ENCODE measurements around the gene PEX16.
A peak's percentile ranks its signal among the peaks of the same experiment; 100 is the strongest.

Gene PEX16

DNA sequence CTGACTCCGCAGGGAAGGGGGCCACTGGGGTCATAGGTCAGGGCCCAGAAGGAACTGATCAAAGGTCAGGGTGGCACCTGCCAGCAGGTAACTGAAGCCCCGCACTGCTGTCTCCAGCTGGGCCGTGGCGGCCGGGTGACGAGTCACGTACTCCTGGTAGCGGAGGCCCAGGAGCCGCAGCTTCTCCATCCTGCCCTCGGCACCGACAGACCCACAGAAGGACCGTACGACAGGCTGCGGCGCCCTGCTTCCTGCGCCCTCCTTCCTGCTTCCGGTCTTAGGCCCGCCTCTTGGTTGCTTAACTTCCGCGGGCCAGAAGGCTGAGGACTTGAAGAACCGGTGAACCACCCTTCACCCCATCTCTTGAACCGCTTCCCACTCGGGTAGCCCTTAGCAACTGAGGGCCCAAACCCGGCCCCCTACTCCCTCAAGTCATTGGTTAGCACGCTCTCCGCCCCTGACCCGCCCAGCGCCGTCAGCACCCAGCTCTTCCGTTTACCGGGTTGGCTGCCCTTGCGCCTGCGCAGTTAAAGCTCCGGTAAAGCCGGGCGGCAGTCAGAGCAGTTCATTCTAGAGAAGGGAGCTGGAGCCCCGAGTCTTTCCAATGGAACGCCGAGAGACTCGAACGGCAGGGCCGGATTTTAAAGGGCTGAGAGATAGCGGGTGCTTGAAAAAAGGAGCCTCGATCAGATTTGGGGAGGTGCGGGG, at the start of gene PEX16:
TSS of gene PEX16 (minus strand) at position 255 of the 708 bp plus-strand sequence. CDS start at position 189, 66 bp downstream.
- DNase-seq, result peak; percentile 98

- DNase-seq, result peak; percentile 76
These were observed 47.3 kb upstream of the PEX16 start for GRCh38 chr11:45964911-45965389.

- DNase-seq, result no peak
These were observed 44.1 kb upstream of the PEX16 start for GRCh38 chr11:45961751-45962240.

DNA sequence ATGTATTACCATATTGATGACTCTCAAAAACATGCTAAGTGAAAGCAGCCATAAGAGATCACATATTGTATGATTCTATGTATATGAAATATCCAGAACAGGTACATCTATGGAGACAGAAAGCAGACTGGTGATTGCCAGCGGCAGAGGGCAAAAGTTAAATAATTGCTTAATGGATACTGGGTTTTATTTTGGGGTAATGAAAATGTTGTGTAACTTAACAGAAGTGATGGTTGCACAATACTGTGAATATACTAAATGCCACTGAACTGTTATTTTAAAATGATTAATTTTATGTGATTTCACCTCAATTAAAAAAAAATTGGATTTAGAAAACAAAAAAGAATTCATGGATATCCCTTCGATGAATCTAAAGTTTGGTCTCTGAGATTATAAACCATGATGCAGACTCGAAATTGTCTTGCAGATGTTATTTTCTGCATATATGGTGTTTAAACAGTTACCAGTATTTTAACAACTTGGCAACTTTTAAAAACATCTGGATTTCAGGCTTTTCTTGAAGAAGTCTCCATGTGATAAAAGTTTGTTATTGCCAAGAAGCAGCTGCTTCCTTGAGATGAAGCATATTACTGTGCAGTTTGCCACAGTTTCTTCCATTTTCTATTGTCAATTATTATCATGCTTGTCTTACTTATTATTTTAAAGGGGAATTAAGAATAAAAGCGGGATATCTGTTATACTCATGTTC, 42.9 kb upstream of the PEX16 start:
- DNase-seq, result no peak

- DNase-seq, result no peak
These were observed 42.2 kb upstream of the PEX16 start for GRCh38 chr11:45959851-45960250.

GRCh38 chr11:45949992-45950407, 32.3 kb upstream of the PEX16 start:
- no peak for DNase-seq

- no peak for DNase-seq
These were observed 30.7 kb upstream of the PEX16 start for GRCh38 chr11:45948356-45948755.

DNA sequence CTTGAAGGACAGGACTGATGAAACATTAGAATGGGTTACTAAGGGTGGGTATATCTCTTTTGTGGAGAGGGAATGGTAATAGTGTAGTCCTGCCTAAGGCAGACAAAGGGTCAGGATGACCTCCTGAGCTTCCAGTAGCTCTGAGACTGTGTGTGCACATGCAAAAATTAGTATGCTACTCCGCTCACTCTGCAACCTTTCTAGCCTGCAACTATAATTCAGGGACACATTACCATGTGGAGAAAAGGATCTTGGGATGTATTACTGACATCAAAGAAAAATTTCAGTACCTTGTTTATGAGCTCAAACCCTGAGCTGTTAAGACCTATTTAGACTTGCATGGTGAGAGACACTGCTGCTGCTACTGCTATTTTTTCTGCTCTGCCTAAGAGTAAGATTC, 30.2 kb upstream of the PEX16 start:
- DNase-seq, result no peak

DNA sequence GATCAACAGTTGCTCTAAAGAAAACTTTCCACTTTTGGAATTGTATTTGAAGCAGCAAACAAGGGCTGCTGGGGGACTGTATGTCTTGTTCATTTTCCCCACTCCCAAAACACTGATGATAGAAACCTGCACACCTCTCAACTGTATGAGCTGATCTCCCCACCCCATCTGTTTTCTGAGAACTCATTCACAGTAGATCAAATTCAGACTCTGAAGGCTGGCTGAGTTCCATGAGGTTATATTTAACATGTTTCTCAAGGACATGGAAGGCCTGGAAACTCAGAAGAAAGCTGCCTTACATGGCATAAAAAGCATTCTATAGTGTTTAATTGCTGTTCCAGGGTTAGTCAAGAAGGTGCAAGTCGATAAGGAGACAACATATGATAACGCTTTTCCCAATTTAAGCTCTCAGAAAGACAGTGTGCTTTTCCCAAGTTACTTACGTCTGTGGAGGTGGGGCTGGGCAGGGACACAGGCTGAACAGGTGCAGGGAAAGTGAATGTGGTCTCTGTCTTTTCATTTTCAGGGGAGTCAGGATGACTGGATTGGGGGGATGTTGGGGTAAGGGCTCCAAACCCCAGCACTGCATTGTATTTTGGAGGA, 27.8 kb upstream of the PEX16 start:
- DNase-seq, result no peak

DNA sequence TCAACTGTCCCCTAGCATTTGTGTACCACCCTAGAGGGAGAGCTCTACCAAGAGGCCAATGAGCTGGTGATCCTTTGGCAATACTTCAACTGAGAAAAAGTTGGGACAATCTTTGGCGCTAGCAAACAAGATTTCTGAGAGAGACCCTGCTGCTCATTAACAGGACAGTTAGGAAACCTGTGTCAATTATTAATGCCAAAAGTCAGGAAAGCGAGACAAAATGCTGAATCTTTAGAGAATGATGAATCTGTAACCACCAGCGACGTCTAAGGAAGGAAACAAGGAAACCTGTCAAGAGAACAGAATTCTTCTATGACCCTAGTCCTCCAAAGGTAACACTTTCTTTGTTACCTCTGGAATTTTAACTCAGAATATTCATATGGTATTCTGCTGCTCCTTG, 24.7 kb upstream of the PEX16 start:
- no peak for DNase-seq

DNA sequence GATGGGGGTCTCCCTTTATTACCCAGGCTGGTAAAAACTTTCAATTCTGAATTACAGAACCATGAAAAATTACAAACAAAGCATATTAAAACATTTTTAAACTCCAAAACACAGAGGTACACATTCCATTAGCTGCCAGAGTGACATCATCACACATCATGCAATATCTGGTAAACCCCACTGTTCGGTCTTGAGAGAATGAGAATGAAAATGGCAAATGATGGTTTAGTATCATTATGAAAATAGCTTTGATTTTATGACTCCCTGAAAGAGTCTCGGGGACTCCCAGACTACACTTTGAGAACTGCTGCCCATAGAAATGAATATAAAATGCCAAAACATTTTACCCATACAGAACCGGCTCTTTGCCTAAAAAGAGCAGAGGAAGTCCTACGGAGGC, 23.6 kb upstream of the PEX16 start:
- no peak for DNase-seq

DNA sequence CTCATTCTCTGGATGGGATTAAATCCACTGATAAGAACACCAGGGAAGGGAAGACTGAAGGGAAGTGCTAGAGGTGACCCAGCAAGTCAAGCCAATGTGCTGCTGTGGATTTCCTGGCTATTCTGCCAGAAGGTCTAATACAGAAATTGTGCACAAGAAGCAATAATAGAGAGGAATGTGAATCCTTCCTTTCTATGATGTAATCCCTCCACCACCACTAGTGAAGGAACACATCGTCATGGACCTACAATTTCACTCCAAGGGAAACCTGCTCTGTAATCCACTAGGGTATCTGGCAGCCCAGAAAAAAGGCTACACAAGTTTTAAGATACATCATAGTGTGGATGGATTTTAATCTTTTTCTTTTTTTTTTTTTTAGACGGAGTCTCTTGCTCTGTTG, 22.2 kb upstream of the PEX16 start:
- DNase-seq, result no peak

GRCh38 chr11:45937916-45938315, 20.2 kb upstream of the PEX16 start:
- DNase-seq, result no peak

DNA sequence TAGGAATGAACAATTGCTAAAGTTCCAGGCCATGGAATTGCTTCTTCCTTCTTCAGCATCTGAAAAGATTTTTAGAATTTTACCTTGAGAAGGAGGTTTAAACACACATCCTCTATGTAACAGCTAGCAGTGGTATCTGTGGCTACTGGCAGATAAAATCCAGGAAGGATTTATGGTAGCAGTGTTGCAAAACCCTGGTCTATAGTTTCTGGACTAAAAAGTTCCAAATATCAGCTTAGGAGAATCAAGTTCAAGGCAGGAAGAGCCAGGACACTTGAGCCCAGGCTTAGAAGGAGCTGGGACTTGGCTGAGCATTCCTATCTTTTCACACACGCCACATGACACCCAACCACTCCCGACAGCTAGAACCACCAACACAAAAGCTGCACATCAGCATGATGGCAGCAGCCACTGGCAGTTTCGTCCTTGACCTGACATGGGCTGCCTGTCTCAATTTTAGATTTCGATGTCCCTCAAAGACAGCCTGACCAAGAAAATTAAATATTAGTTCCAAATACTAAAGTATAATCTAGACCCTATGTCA, 18.9 kb upstream of the PEX16 start:
- DNase-seq, result no peak

DNA sequence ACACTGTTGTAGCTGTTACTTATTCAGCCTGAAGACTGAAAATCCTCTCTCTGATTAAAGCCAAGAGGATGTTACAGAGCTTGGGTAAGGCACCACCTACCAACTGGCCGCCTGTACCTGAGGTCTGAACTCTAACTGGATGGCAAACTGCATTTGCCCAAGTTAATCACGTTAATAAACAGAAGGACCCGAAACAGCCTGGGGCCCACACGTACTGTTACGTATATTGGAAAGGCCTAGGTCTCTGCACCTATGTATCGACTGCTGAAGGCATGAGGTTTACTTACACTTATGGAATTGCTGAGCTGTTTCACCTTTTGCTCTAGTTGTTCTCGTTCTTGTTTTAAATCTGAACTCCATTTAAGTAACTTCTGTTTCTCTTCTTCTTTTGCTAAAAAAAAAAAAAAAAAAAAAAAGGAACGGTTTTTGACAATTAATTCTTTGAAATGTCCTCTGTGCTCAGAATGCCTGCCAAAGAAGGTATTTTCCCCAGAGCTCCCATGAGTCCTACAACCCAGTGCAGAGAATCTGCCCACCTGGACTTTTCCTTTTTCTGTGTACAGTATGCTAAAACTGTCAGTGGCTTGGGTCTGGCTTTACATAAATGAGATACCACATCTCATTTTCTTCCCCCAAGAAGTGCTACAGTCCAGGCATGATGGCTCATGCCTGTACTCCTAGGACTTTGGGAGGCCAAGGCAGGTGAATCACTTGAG, 17.8 kb upstream of the PEX16 start:
- DNase-seq, result no peak

DNA sequence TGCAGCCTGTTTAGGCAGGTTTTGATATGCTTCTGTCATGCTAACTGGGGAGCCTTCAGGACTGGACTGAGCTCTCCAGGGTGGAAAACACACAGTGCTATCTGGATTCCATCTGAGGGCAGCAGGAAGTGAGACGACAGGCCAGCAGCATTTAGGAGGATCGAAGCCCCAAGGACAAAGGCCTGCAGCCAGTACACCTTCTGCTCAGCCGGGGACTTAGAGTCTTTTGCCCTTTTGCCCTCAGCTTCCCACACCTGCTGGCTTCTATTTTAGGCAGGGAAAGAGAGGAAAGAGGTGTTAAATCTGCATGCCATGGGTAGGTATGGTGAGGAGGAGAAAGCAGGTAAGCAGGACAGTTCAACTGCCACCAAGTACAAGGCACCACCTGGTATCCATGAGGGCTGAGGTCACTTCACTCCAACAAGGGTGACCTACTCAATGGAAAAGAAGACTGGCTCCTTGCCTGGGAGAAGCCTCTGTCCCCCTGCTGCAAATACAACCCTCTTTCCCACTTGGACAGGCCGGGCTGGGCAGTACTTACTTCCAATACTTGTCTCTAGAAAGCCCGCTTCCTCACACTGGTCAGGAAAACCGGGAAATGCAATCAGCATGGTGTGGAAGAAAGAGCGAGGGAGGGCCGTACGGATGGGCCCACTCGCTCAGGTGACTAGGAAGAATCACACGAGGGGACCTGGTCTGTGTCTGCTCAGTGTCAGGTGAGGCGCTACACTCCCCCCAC, 17.1 kb upstream of the PEX16 start:
- no peak for DNase-seq

DNA sequence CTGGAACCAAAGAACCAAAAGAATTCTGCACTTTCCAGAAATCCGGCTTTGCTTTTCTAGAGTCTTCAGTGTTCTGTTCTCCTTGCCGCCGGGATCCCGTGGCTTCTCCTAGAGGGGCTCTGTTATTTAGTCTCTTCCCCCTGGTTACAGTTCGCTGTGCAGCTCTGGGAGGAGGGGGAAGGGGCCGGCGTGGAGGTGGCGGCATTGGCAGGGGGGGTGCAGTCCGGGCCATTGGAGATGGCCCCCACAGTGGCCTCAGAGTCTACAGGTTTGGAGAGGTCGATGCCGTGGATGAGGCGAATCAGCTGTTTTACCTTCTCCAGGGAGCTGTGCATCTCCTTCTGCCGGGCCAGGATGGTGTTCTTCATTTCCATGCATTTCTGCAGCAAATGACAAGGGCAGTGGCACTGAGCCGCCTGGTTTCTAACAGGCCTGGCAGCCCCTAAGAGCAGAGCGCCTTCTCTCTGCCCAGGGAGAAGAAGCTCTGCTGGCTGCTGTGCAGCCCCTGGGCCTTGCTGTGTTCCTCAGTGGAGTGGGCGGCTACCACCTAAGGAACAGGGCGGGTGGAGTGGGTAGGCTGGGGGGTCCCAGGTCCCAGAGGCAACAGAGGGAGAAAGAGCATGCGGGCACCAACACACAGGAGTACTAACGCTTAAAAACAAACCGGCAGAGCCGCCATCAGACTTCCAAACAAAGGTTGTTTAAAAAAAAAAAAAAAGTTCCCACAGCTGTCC, 16.3 kb upstream of the PEX16 start:
- DNase-seq, result no peak

- DNase-seq, result no peak
These were observed 15.6 kb upstream of the PEX16 start for GRCh38 chr11:45933131-45933831.

DNA sequence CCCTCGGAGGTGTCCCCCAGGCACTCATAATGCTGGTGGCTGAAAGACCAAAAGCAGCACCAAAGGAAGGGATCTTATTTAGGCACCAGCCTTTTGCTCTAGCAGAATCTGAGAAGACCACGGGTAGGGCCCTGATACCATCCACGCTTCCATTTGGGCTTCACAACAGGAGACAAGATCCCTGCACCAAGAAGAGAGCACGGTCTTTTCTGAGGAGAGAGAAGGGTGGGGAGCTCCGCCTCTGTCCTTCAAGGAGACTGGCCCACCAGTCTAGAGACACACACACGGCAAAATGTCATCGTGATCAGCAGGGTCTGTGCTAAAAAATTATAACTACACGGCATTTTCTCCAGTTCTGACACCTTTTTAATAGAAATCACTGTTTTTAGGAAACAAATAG, 14.5 kb upstream of the PEX16 start:
- DNase-seq, result no peak

DNA sequence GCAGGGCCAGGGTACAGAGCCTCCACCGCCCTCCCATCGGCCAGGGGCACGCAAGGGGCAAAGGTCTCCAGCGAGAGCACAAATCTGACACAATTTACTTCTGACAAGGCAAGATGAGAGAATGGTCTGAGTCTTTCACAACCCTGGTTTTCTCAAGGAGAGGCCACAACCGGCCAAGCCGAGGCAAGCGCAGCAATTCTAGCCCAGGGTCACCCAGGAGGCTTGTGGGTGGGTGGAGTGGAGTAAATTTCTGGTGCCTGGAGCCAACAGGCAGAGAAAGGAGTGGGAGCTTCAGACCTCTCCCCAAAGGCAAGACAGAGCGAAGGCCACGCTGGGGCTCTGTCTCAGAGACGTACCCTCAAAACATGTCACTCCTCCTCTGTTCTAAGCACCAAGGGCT, 14.1 kb upstream of the PEX16 start:
- no peak for DNase-seq

Data from activated CD4-positive, alpha-beta T cell treated with anti-CD3 and anti-CD28 coated beads, Interleukin-2, Interleukin-6, amounts not matched to agents 100 ng/mL and 50 ng/mL, durations not matched to agents 16 hours and 8 hours (primary cell).